ENCODE measurements around the gene MICALL2.

MICALL2 gene

DNA sequence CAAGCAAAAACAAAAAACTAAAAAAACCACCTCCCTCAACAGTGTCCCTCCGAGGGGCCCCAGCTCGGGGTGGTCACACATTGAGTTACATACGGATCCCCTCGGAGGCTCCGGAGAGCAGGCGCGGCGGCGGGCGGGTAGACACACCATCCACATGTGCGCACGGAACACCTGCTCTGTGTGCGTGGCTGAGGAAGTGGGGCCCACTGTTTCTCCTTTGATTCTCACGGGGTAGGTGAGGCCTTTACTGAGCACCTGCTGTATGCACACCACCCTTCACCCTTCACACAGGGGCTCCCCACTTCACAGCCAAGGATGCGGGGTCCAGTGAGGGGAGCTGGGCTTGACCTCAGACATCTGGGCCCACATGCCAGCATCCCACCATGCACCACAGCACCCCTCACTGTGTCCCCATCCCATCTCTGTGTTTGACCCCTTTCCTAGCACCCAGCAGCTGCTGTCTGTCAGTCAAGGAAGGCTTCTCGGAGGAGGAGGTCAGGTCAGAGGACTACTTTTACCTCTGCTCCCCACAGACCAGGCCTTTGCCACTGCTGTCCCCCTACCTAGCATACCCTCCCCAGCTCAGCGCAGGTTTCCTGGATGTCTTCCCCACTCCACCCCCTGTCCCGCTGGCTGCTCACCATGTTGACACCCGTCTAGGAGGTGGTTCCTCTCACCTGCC lies 71.1 kb downstream of the MICALL2 start:
- DNase-seq: no peak

DNA sequence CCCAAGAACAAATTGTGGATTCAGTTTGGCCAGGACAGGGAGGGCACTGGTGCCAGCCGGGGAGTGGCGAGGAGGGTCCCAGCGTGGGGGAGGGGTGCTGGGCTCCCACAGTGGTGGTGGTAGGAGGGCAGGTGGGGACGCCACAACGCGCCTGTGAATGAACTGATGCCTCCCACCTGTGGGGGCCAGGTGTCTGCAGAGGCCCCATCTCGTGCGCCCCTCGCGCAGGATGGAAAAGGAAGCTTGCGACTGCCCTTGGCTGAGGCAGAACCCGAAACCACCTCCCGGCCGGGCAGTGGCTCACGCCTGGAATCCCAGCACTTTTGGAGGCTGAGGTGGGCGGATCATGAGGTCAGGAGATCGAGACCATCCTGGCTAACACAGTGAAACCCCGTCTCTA lies 72.0 kb downstream of the MICALL2 start:
- no peak for DNase-seq

DNA sequence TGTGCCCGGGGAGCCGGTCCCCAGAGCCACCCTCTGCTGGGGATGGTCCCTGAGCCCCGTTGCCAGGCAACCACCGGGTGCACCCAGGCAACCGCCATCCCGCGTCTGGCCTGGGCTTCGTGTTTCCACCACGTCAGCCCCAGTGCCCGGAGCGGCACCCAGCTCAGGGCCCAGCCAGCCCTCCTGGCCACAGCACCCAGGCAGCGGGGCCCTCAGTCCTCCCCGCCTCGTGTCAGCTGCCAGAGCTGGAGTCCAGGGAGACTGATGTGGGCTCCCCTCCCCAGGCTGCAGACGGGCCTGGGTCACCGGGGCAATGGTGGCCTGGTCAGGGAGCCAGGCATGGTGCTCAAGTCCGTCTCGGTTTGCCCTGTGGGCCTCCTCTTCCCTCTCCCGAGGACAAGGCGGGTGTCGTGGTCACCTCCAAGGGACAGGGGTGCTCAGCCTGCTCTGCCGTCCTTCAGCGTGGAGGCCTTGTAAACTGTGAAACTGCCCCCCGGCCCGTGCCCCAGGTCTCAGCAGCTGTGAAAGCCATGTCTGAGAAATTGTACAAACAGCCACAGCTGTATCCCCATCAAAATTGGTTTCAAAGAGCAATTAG lies 72.5 kb downstream of the MICALL2 start:
- DNase-seq: no peak

GRCh38 chr7:1385809-1386622 lies 73.3 kb downstream of the MICALL2 start:
- DNase-seq: no peak

DNA sequence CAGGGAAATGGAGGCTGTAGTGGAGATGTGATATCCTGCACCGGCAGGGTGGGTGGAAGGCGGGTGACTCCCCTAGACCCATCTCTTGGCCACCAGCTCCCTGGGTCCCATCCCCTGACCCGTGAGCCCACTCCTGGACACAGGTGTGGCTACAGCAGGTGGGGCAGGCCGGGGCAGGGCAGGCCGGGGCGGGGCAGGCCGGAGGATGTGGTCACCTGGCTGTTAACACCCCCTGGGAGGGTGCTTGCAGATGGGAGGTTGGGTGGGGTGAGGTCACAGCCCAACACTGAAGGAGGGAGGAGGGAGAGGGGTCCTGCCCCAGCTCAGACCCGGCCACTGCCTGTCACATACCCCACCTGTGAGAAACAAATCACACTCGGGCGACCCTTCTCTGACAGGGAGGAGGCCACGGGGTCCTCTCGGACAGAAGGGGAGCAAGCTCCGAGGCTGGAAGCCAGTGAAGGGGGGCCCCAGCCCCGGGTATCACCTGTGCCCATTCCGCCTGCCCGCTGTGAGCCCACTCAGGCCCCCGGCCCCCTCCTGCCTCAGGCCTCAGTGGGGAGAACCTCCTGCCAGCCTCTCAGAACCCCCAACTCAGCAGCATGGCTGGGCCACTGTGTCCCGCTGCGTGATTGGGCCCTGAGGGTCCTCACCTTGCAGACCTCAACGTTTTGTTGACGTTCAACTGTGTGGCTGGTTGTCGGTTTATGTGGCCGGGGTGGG lies 74.0 kb downstream of the MICALL2 start:
- DNase-seq: no peak

Data from NCI-H2227 treated with DMSO at 0.1 percent for 48 hours (cell line).